ENCODE data around the gene KLK14. TPM values are rescaled to one million over a fixed set of nuclear protein-coding genes. Genes with fewer than 3 reads are reported as not detected.

KLK14 gene
- total RNA-seq, 1 experiment from 2014 or later = not detected

DNA sequence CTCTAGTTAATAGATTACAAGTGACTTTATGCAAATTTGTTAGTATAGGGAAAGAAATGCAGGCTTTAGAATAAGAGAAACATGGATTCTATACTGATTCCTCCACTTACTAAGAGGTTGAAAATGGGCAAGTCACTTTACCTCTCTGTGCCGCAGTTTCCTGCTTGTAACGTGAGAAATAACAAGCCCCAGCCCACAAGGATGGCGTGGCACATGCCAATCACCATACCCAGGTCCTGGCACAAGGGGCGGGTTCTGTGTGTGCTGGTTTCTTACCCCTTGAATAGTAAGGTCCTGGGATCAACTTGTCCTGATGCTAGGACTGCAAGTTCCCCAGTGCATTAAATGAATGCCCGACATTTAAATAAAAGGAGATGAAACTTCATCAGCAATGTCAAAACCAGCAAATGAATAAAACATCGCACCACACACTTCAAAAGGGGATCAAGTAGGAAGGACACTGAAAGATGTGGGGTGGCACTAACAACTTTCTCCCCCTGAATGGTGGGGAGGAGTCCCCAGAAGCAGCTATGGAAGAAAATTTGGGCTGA is 34.1 kb upstream of the KLK14 start:
- Histone ChIP-seq H3K36me3 (no peaks in the 10 kb centered on the region), H3K9me3 (no peaks in the 10 kb centered on the region), H3K4me3 (no peak overlapping the region), H3K27me3 (peaks cover 57% of the 10 kb centered on the region)
- no peak for DNase-seq

DNA sequence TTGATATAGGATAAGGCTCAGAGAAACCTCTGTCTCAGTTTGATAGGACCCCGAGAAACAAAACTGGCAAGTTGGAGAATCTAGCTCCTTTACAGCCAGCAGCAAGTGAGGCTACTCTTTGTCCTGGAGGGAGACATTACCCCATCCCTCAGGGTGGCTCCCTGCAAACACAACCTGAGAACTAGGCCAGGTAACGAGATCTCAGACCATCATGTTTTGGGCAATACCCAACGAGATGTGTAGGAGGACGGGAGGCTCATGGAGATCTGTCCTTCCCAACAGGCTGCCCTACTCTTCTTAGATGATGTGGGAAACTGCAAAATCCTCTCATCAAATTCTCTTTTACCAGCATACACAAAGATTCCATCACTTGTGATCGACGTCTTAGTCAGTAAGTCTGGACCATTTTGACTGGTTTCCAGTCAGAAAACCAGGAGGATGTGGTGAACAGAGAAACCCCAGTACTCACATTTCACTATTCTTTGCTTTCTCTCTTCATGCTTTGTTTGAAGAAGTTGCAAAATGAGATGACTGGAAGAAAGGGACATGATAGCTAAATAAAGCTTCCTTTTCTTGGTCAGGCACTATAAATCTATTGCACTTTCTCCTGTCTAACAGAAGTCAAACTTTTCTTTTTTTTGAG is 31.5 kb upstream of the KLK14 start:
- no peaks in the 10 kb centered on the region for H3K9me3 ChIP-seq
- H3K4me3 ChIP-seq = no peak overlapping the region
- peaks cover 61% of the 10 kb centered on the region for H3K27me3 ChIP-seq
- DNase-seq = no peak
- H3K36me3 ChIP-seq = no peaks in the 10 kb centered on the region

DNA sequence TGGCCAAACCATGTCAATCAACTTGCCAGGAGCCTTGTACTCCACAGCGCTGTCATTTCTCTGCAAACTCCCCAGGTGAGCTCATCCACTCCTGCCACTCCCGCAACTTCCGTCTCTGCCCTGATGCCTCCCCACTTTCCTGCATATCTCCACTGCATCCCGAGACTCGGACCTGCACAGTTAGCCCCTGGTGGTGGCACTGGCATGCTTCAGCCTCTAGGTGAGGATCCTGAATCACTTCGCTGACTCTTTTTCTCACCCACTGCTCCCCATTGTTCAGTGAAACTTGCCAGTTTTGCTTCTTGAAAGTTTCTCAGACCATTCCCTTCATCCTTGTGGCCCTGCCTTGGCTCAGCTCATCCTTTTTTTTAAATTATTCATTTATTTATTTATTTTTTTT is 28.9 kb upstream of the KLK14 start:
- Histone ChIP-seq H3K27me3 (peaks cover 43% of the 10 kb centered on the region), H3K36me3 (peaks cover 12% of the 10 kb centered on the region), H3K9me3 (no peaks in the 10 kb centered on the region), H3K4me3 (no peak overlapping the region)
- peak; percentile 18 for DNase-seq

DNA sequence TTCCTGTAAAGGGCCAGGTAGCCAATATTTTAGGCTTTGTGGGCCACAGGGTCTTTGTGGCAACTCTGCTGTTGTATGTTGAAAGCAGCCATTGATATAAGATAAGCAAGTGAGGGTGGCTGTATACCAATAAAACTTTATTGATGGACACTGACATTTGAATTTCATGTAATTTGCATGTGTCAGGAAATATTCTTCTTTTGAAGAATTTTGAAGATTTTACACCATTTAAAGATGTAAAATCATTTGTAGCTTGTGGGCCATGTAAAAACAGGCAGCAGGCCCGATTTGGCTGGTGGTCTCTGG is 27.9 kb upstream of the KLK14 start:
- Histone ChIP-seq H3K4me3 (no peak overlapping the region), H3K9me3 (no peaks in the 10 kb centered on the region), H3K36me3 (peaks cover 16% of the 10 kb centered on the region), H3K27me3 (peaks cover 33% of the 10 kb centered on the region)
- DNase-seq = no peak

DNA sequence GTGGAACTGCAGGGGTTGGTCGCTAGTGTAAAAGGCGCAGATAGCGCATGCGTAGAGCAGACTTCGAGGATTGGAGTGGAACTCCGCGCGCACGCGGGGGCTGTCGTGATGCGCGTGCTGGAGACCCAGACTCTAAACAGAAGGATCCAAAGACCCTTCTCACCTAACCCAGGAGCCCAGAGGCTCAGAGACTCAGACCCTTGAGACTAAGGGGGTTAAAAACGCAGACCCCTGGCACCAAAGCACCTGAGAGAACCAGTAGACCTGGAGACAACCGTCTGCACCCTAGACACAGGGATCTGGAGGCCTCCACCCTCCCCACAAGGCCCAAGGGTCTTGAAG is 26.1 kb upstream of the KLK14 start:
- DNase-seq = no peak
- Histone ChIP-seq H3K9me3 (no peaks in the 10 kb centered on the region), H3K27me3 (peaks cover 19% of the 10 kb centered on the region)

DNA sequence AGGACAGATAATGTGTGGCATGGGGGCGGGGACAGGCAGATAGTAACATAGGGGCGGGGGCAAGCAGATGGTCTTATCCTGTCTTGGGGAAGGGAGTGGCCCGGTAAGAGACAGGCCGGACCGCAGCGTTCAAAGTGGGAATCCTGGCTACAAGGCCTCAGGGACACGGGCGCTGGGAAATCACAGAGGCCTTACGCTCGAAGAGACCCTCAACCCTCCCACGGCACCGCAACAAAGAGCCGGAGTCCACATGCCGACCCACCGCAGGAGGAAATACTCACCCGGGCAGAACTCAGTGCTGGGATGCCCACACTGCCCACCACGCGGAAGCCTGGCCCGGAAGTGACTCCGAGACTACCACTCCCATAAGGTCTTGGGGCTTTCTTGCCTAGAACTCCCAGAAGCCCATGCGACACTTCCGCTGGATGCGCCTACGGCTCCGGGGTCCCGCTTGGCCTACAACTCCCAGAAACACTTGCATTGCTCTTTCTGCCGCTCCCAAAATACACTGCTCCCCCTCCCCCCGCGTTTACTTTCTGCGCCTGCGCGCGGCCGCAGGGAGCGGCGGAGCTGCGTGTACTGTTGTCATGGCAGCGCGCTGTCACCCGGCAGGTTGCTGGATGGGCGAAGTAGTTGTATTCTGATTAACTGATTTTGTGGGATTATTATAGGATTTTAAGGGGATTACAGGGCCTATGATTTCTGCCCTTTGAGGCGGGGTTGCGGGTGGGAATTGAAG is 25.5 kb upstream of the KLK14 start, which contains the start of gene CTU1:
CTU1 (minus strand) TSS at position 344 of the 739 bp plus-strand sequence. CDS start 3,840 bp downstream, outside the sequence.
- Histone ChIP-seq H3K27me3 (peaks cover 18% of the 10 kb centered on the region), H3K36me3 (peaks cover 32% of the 10 kb centered on the region), H3K4me3 (peak within 1 kb of the TSS; percentile 71), H3K9me3 (no peaks in the 10 kb centered on the region)
- peak; percentile 100 for DNase-seq

More for the DNA sequence above, 26.1 kb upstream of the KLK14 start:
- Histone ChIP-seq H3K4me3 (peak overlapping the region; percentile 71), H3K36me3 (peaks cover 28% of the 10 kb centered on the region)

DNA sequence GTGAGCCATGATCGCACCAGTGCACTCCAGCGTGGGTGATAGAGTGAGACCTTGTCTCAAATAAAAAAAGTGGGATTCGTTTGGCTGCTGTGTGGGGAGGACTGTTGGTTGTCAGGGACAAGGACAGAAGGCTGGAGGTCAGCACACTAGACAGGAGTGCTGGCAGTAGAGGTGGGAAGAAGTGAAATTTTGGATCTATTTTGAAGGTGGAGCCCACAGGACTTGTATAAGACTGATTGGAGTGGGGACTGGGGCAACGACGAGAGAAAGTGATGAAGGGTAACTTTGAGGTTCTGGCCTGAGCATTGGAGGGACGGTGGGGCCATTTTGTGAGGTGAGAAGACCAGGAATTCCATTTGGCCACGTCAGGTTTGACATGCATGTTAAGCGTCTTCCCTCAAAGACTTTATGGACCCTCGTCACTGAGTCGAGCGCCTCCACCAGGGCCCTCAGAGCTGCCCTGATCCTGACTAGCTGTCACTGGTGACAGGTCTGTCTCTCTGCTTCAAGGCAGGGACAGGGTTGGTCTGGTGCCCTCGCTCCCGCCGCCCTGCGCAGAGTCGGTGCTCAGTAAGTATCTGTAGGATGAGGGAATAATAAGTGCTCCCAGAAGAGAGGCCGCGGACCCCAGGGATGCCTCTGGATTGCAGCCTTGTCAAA is 24.8 kb upstream of the KLK14 start:
- H3K4me3 ChIP-seq = peak overlapping the region; percentile 71
- no peaks in the 10 kb centered on the region for H3K9me3 ChIP-seq
- H3K27me3 ChIP-seq = peaks cover 11% of the 10 kb centered on the region
- H3K36me3 ChIP-seq = peaks cover 39% of the 10 kb centered on the region
- DNase-seq = peak; percentile 39

DNA sequence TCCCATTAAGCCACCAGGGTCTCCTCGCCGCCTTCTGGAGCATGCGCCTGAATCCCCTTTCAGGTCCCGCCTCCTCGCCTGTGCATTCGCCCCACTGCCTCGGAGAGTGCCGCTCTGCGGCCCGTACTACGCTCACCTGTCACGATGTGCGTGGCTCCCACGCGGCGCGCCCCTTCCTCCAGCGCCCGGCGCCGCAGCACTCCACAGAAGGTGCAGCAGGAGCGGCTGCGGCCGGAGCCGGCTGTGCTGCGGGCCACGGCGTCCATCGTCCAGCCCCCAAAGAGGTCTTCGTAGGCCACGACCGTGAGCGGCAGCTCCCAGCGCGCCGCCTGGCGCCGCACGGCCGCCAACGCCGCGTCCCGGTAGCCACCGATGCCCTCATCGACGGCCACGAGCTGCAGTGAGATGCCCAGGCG is 21.2 kb upstream of the KLK14 start:
- H3K27me3 ChIP-seq = no peaks in the 10 kb centered on the region
- no peak overlapping the region for H3K4me3 ChIP-seq
- DNase-seq = no peak
- peaks cover 59% of the 10 kb centered on the region for H3K36me3 ChIP-seq
- no peaks in the 10 kb centered on the region for H3K9me3 ChIP-seq

DNA sequence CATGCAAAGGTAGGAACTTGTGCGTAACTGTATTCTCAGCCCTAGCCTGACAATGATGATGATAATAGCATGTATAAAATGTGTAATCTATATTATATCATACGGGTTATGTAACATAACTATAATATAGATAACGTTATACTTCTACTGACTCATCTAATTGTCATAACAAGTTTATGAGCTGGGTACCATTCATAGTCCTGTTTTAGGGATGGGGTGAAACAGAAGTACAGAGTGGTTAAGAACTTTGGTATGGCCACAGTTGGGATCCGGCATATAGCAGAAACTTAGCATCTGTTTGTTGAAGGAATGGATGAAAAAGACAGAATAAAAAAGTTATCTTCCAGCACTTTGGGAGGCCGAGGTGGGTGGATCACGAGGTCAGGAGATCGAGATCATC is 20.3 kb upstream of the KLK14 start:
- Histone ChIP-seq H3K4me3 (no peak overlapping the region), H3K36me3 (peaks cover 59% of the 10 kb centered on the region), H3K27me3 (no peaks in the 10 kb centered on the region), H3K9me3 (no peaks in the 10 kb centered on the region)
- no peak for DNase-seq

DNA sequence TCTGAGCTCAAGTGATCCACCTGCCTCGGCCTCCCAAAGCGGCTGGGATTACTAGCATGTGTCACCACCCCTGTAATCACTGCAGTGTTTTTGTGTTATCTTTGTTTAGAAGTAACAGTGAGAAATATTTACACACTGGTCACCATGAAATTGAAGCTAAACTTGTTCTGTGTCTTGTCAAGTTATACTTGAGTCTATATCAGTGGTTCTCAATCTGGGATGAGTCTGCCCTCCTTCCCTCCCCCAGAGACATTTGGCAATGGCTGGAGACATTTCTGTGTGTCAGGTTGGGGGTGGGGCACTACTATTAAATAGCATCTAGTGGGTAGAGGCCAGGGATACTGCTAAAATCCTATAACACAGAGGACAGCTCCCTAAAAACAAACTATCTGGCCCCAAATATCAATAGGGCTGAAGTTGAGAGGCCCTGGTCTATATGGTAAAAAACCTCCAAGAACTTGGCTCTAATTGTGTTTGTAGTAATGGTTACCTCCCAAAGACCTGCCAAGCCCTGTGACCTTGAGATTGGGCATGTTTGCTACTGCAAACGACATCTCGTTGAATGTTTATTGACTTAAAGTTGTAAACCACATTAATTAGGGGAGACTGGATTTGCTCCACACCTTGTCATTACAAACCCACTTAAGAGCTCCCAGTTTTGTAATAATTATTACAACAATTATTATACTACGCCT is 18.6 kb upstream of the KLK14 start:
- H3K9me3 ChIP-seq = no peaks in the 10 kb centered on the region
- H3K27me3 ChIP-seq = no peaks in the 10 kb centered on the region
- H3K36me3 ChIP-seq = peaks cover 50% of the 10 kb centered on the region
- no peak for DNase-seq
- no peak overlapping the region for H3K4me3 ChIP-seq

DNA sequence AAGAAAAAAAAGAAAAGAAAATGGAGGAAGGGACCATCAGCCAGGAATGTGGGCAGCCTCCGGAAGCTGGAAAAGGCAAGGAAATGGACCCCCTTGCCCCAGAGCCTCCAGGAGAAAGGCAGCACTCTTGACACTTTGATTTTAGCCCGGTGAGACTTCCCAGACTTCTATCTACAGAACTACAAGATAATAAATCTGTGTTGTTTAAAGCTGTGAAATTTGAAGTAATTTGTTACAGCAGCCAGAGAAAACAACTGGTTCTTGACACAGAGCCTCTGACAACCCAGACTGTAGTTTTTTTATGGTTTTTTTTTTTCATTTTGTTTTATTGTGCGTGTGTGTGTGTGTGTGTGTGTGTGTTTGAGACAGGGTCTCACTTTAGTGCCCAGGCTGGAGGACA is 17.9 kb upstream of the KLK14 start:
- Histone ChIP-seq H3K36me3 (peaks cover 50% of the 10 kb centered on the region), H3K27me3 (no peaks in the 10 kb centered on the region), H3K9me3 (no peaks in the 10 kb centered on the region), H3K4me3 (no peak overlapping the region)
- DNase-seq = no peak

DNA sequence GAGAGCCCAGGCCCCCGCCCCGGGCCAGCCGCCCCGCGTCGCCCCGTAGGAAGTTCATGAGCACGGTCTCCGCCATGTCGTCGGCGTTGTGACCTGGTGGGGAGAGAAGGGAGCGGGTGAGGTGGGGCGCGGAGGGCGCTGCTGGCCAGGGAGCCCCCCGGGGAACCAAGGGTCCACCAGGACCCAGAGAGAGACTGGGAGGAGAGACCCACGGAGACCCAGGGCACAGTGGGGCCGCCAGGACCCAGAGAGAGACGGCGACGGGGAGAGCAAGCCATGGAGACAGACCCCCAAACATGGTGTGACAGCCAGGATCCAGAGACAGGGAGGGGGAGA is 16.3 kb upstream of the KLK14 start:
- DNase-seq = no peak
- Histone ChIP-seq H3K36me3 (peaks cover 40% of the 10 kb centered on the region), H3K9me3 (no peaks in the 10 kb centered on the region), H3K4me3 (no peak overlapping the region), H3K27me3 (no peaks in the 10 kb centered on the region)

DNA sequence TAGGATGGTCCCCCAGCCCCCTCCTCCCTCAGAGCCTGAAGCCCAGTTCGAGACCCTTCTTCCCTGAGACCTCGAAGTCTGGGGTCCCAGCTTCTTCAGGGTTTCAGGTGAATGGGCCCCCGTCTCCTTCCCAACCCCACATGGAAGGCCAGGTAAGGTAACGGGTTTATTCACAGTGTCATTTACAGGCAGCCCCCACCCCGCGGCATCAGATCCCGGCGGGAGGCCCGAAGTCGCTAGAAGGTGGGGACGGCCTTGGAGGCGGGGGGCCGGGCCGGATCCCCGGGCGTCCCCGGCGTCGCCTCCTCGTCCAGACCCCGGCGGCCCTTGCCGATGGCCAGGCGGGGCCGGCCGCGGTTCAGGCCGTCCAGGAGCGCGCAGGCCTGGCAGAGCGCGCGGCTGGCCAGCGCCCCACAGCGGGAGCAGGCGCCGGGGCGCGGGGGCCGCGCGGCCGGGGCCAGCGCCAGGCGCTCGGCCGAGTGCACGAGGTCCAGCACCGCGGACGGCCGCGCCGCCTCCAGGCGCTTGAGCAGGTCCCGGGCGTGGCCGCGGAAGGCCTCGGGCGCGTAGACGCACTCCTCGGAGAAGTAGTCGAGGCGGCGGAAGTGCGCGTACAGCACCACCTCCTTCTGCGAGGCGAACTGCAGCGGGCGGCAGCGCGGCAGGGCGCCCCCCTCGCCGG is 15.8 kb upstream of the KLK14 start:
- H3K4me3 ChIP-seq = no peak overlapping the region

DNA sequence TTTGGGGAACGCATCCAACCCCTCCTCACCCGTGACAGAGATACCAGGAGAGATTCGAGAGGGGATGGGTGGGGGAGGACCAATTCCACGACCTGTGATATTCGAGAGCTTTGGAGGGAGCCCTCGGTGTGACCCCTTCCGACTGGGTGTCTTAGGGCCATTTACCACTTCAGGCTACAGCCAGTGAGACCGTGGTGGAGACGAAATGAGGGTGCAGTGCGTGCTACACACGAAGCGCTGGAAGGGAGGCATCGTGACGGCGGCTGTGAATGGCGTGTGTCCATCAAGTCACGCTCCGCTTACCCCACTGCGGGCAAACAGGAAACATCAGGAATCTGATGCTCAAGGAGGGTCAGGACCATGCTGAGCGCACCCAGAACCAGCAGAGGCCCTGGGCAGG is 15.1 kb upstream of the KLK14 start:
- Histone ChIP-seq H3K36me3 (peaks cover 31% of the 10 kb centered on the region), H3K9me3 (no peaks in the 10 kb centered on the region), H3K27me3 (no peaks in the 10 kb centered on the region), H3K4me3 (no peak overlapping the region)
- DNase-seq = no peak

More for the DNA sequence above, 15.8 kb upstream of the KLK14 start:
- Histone ChIP-seq H3K9me3 (no peaks in the 10 kb centered on the region), H3K27me3 (no peaks in the 10 kb centered on the region), H3K36me3 (peaks cover 37% of the 10 kb centered on the region)
- no peak for DNase-seq

DNA sequence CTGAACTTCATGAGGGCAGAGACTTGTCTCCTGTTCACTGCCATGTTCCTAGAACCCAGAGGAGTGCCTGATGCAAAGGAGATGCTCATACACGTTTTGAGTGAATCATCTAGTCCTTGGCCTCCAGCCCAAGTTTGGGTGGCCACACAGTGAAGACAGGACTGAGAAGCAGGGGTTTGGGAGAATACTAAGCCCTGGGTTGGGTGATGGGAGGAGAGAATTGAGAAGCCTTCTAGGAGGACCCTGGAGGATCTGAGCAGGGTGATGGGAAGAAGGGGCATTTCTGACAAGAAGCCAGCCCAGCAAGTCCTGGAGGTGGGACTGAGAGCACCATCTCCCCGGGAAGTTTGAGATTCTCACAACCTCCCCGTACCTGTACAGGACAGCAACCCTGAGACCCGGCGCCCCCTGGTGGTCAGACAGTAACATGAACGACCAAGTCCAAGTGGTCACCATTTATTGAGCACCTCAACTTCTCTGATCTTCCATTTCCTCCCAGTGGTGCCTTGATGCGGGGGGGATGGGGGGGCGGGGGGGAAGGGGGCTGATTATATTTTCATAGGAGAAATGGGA is 14.6 kb upstream of the KLK14 start:
- peaks cover 26% of the 10 kb centered on the region for H3K36me3 ChIP-seq
- H3K27me3 ChIP-seq = no peaks in the 10 kb centered on the region
- no peak overlapping the region for H3K4me3 ChIP-seq
- no peaks in the 10 kb centered on the region for H3K9me3 ChIP-seq
- peak; percentile 62 for DNase-seq

DNA sequence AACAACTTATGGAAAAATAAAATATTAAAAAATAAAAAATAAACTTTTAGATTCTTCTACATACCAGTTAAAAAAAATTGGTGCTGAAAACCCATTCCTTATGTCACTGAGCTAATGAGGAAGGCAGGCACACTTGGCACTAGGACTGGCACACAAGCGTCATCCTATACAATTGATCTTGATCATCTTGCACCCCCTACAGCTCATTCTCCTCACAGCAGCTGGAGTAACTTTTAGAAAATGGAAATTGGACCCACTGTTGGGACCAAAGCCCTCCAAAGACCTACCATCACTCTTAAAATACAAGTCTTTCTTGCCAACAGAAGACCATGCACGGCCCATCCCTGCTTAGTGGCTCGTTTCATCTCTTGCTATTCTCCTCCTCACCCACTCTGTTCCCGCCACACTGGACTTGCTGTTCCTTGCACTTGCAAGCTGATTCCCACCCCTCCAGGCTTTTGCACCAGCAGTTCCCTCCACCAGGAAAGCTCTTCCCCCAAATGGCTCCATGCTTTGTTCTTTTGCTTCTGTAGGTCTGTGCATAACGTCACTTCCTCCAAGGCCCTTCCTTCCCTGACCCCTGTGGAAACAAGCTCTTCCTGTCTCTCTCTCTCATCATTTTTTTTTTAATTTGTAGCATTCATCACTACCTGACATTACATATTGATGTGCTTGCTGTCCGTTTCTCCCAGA is 13.9 kb upstream of the KLK14 start:
- Histone ChIP-seq H3K36me3 (peaks cover 20% of the 10 kb centered on the region), H3K9me3 (no peaks in the 10 kb centered on the region), H3K27me3 (no peaks in the 10 kb centered on the region), H3K4me3 (no peak overlapping the region)
- no peak for DNase-seq

Data from MG63 (cell line).